ENCODE data around the gene DNAJC24.
"Not testable (repeated sequence)": the region's sequence is repeated elsewhere in the genome, so short reads cannot be mapped to it uniquely, and the experiment has no call there.

GRCh38 chr11:31321494-31321893 is 48.2 kb upstream of the DNAJC24 start:
- TF ChIP-seq CTCF (IDR thresholded peaks at IDR 0.05; ENCODE audit: borderline replicate concordance, extremely low read depth, low read length, poor library complexity, severe bottlenecking); EZH2 (IDR thresholded peaks at IDR 0.05; ENCODE audit: borderline replicate concordance, low read depth, low read length, severe bottlenecking): not testable (repeated sequence)
